SK-N-SH (cell line): ENCODE measurements around the gene PLD4.

Experiments
- CTCF ChIP-seq: fragments of 200-600 bp; sonication (generic); IDR thresholded peaks from 2 replicates; pipeline ENCODE4 v1.6.1; 2017; ENCODE audit warnings: antibody characterized with exemption, mild to moderate bottlenecking, moderate library complexity
- EZH2phosphoT487 ChIP-seq: fragments of 200-600 bp; sonication (generic); IDR thresholded peaks from 2 replicates; pipeline ENCODE4 v1.6.1; 2017; ENCODE audit warnings: low read depth, mixed run types, mild to moderate bottlenecking, antibody characterized with exemption, moderate library complexity, borderline replicate concordance
- POLR2AphosphoS5 ChIP-seq: IDR thresholded peaks from 2 replicates; pipeline ENCODE4 v1.6.1; 2012; ENCODE audit warnings: low read depth, low read length
- RCOR1 ChIP-seq: fragments of 150-350 bp; IDR thresholded peaks from 2 replicates; pipeline ENCODE4 v1.6.1; 2017; ENCODE audit warnings: antibody characterized with exemption, low read length
- SIN3A ChIP-seq: IDR thresholded peaks from 2 replicates; pipeline ENCODE4 v1.6.1; 2012; ENCODE audit warnings: low read depth, mild to moderate bottlenecking, low read length, moderate library complexity, borderline replicate concordance
- SMC3 ChIP-seq: IDR thresholded peaks from 2 replicates; pipeline ENCODE4 v1.6.1; 2012; ENCODE audit warnings: low read depth, low read length, improper control_type of control experiment
- YY1 ChIP-seq: IDR thresholded peaks from 2 replicates; pipeline ENCODE4 v1.4.0; 2012; ENCODE audit warnings: low read depth, mild to moderate bottlenecking

- TF ChIP-seq RCOR1 (no peak), CTCF (no peak), YY1 (no peak), POLR2AphosphoS5 (no peak), EZH2phosphoT487 (no peak), SMC3 (no peak), SIN3A (no peak)
Measured at GRCh38 chr14:104937161-104937560, 12.5 kb downstream of the PLD4 start.
